Endothelial cell of umbilical vein (primary cell): ENCODE data around the gene HSDL2. TPM values are rescaled to one million over a fixed set of nuclear protein-coding genes. Genes with fewer than 3 reads are reported as not detected.

ENCODE experiments used
- BruUV-seq: library from RNA; stranded (reverse); fragments of 400-500 nt; replicated peaks from 2 replicates; lab custom pipeline; 2021; lab: Mats Ljungman, UMichigan
- CTCF ChIA-PET: fragments of 300-600, 350-600 bp; sonication (Branson Sonifier 250); formaldehyde crosslinking; loops from one replicate; lab custom pipeline; 2021; ENCODE audit warnings: antibody characterized with exemption, inconsistent platforms; lab: Charles Lee
- POLR2A ChIA-PET: fragments of 300-600, 350-600 bp; sonication (Branson Sonifier 250); formaldehyde crosslinking; loops from one replicate; lab custom pipeline; 2021; ENCODE audit warnings: antibody characterized with exemption, inconsistent platforms; lab: Charles Lee
- DNase-seq: peaks from one replicate; pipeline ENCODE4 v3.0.0-alpha.2; 2011; ENCODE audit warnings: low read depth, low spot score
- FAIRE-seq: peaks from 2 replicates; lab custom pipeline; 2011; peaks lifted over from hg19 to GRCh38; lab: Jason Lieb, UNC
- H2AFZ ChIP-seq: 2 replicates; pipeline ENCODE4 v1.6.0; 2012; ENCODE audit warnings: low read depth, low read length, control low read depth, inconsistent platforms
- H3K27ac ChIP-seq: 2 replicates; pipeline ENCODE4 v1.5.1; 2011; ENCODE audit warnings: low read depth, mild to moderate bottlenecking, control low read depth, low read length, moderate library complexity; ENCODE audit not compliant: insufficient read depth
- H3K27me3 ChIP-seq, 2 experiments: 2 replicates each; pipeline versions ENCODE4 v1.6.0 to v1.6.1; 2011; ENCODE audit warnings: low read length in 2 of 2, mixed read lengths in 1 of 2; ENCODE audit not compliant: control insufficient read depth in 2 of 2, insufficient read depth in 2 of 2
- H3K36me3 ChIP-seq, 2 experiments: 2 replicates in 1 of 2; 3 replicates in 1 of 2; pipeline ENCODE4 v1.5.1; 2011; ENCODE audit warnings: low read length in 2 of 2, mild to moderate bottlenecking in 1 of 2, moderate library complexity in 1 of 2; ENCODE audit not compliant: control insufficient read depth in 2 of 2, insufficient read depth in 2 of 2; ENCODE audit errors: extremely low read depth in 1 of 2
- H3K4me1 ChIP-seq: 3 replicates; pipeline ENCODE4 v1.5.1; 2011; ENCODE audit warnings: mild to moderate bottlenecking, low read length; ENCODE audit not compliant: control insufficient read depth, insufficient read depth; ENCODE audit errors: extremely low read depth
- H3K4me2 ChIP-seq: 2 replicates; pipeline ENCODE4 v1.6.1; 2011; ENCODE audit warnings: low read length, control low read depth, mixed read lengths; ENCODE audit not compliant: insufficient read depth
- H3K4me3 ChIP-seq, 3 experiments: fragments of 200-600 bp in 1 of 3; sonication (generic), shearing (Covaris generic) in 1 of 3; replicated peaks in 1 of 3; 2 replicates each; pipeline ENCODE4 v1.5.1; 2011 to 2016; ENCODE audit warnings: control low read depth in 3 of 3, low read length in 3 of 3, mild to moderate bottlenecking in 2 of 3, inconsistent platforms in 1 of 3, low read depth in 1 of 3, moderate library complexity in 1 of 3; ENCODE audit not compliant: insufficient read depth in 1 of 3
- H3K79me2 ChIP-seq: 2 replicates; pipeline ENCODE4 v1.6.0; 2012; ENCODE audit warnings: low read length, inconsistent platforms; ENCODE audit not compliant: control insufficient read depth, insufficient read depth
- H3K9ac ChIP-seq: replicated peaks from 2 replicates; pipeline ENCODE3; 2011; ENCODE audit warnings: low read length, control low read depth; ENCODE audit not compliant: insufficient read depth; ENCODE audit errors: extremely low read depth
- H3K9me1 ChIP-seq: replicated peaks from 3 replicates; pipeline ENCODE4 v1.6.0; 2011; ENCODE audit warnings: mild to moderate bottlenecking, low read length; ENCODE audit not compliant: control insufficient read depth, insufficient read depth; ENCODE audit errors: extremely low read depth
- H3K9me3 ChIP-seq: replicated peaks from 2 replicates; pipeline ENCODE4 v1.5.1; 2012; ENCODE audit warnings: low read length, inconsistent platforms; ENCODE audit not compliant: control insufficient read depth, insufficient read depth
- H4K20me1 ChIP-seq: replicated peaks from 2 replicates; pipeline ENCODE3; 2011; ENCODE audit warnings: mild to moderate bottlenecking, low read length; ENCODE audit not compliant: control insufficient read depth, insufficient read depth; ENCODE audit errors: extremely low read depth
- CTCF ChIP-seq, 2 donors: IDR thresholded peaks; 1 replicate in 1 of 2; 2 replicates in 1 of 2; pipeline ENCODE4 v1.5.1; 2011; ENCODE audit warnings: low read length in 2 of 2, mild to moderate bottlenecking in 2 of 2, moderate library complexity in 2 of 2, control low read depth in 1 of 2, inconsistent platforms in 1 of 2, low read depth in 1 of 2; ENCODE audit not compliant: insufficient read depth in 1 of 2; ENCODE audit errors: extremely low read depth in 1 of 2
- FOS ChIP-seq: IDR thresholded peaks from 2 replicates; pipeline ENCODE4 v1.6.1; 2011; ENCODE audit warnings: mild to moderate bottlenecking, low read length, moderate library complexity, borderline replicate concordance; ENCODE audit not compliant: insufficient read depth
- GATA2 ChIP-seq: IDR thresholded peaks from 2 replicates; pipeline ENCODE4 v1.7.0; 2011; ENCODE audit warnings: low read depth, mild to moderate bottlenecking, moderate library complexity, mixed read lengths, low read length; ENCODE audit not compliant: insufficient read length, insufficient read depth
- JUN ChIP-seq: IDR thresholded peaks from 2 replicates; pipeline ENCODE4 v1.6.1; 2011; ENCODE audit warnings: borderline replicate concordance, low read depth; ENCODE audit not compliant: insufficient read length, insufficient read depth
- MAX ChIP-seq: IDR thresholded peaks from 2 replicates; pipeline ENCODE4 v1.6.1; 2011; ENCODE audit not compliant: insufficient read depth, insufficient read length
- POLR2AphosphoS5 ChIP-seq: IDR thresholded peaks from 2 replicates; pipeline ENCODE4 v1.6.1; 2012; ENCODE audit warnings: low read depth, mild to moderate bottlenecking, control low read depth, low read length, moderate library complexity; ENCODE audit not compliant: insufficient read depth
- dilution Hi-C: fragments of 300-500 bp; cut with MboI; formaldehyde crosslinking; loops from one replicate; pipeline ENCODE4 v1.15.0; 2019; ENCODE audit warnings: low sequenced_read_pairs; ENCODE audit not compliant: extremely low pct_ligation_motif_present
- intact Hi-C: fragments of 100-400 bp; cut with micrococcal nuclease; formaldehyde crosslinking; loops from one replicate; pipeline ENCODE4 v1.10.0; 2022
- polyA plus RNA-seq, 4 experiments: library from polyadenylated mRNA; depleted of rRNA in 3 of 4; stranded (reverse) in 3 of 4; unstranded in 1 of 4; fragments of >200 nt; gene quantifications; 2 replicates each; pipeline versions ENCODE4 v1.2.1 to v1.2.3, GENCODE V29; 2011 to 2012; ENCODE audit warnings: missing spikeins in 1 of 4
- total RNA-seq: library from RNA; stranded (reverse); gene quantifications from 2 replicates; pipeline ENCODE4 v1.2.3, GENCODE V29; 2021

HSDL2 gene
- total and polyA plus RNA-seq, 2 donors (not counting 3 experiments of a cell fraction or from before 2014, with no cell fraction given), result 5.6 to 22.1 TPM

GRCh38 chr9:112494153-112494552 is 114.2 kb downstream of the HSDL2 start:
- H3K27me3 ChIP-seq, result no peaks in the 10 kb centered on the region
- no peak overlapping the region for H3K4me2 ChIP-seq
- dilution Hi-C loops (no loop called here), intact Hi-C loops (no loop called here)
- no peaks in the 10 kb centered on the region for H3K36me3 ChIP-seq
- H3K9me3 ChIP-seq, result no peaks in the 10 kb centered on the region
- no peak for TF ChIP-seq CTCF (IDR thresholded peaks at IDR 0.05; ENCODE audit: extremely low read depth in 1 of 2, insufficient read depth in 1 of 2, low read depth in 1 of 2, low read length in 2 of 2)
- TF ChIP-seq GATA2, result no peak
- no peak for TF ChIP-seq JUN
- TF ChIP-seq FOS, result no peak
- TF ChIP-seq POLR2AphosphoS5, result no peak
- ChIA-PET CTCF (no interaction called here), POLR2A (no interaction called here)
- H3K79me2 ChIP-seq, result no peaks in the 10 kb centered on the region
- DNase-seq (no peak), FAIRE-seq (no peak)
- no peak overlapping the region for H3K9ac ChIP-seq
- H2AFZ ChIP-seq, result no peak overlapping the region
- H4K20me1 ChIP-seq, result no peaks in the 10 kb centered on the region
- no peaks in the 10 kb centered on the region for H3K9me1 ChIP-seq
- no peak overlapping the region for H3K27ac ChIP-seq
- no peaks in the 10 kb centered on the region for H3K4me1 ChIP-seq
- BruUV-seq, result no TSS peak
- no peak overlapping the region for H3K4me3 ChIP-seq

- ChIA-PET CTCF (no interaction called here), POLR2A (no interaction called here)
- no peaks in the 10 kb centered on the region for H3K9me3 ChIP-seq
- H3K36me3 ChIP-seq, result no peaks in the 10 kb centered on the region
- BruUV-seq, result no TSS peak
- no peak overlapping the region for H2AFZ ChIP-seq
- H3K4me2 ChIP-seq, result no peak overlapping the region
- no peak overlapping the region for H3K4me3 ChIP-seq
- H3K79me2 ChIP-seq, result no peaks in the 10 kb centered on the region
- intact Hi-C loops (no loop called here), dilution Hi-C loops (no loop called here)
- H3K27me3 ChIP-seq, result no peaks in the 10 kb centered on the region
- H3K27ac ChIP-seq, result no peak overlapping the region
- no peaks in the 10 kb centered on the region for H3K4me1 ChIP-seq
- no peaks in the 10 kb centered on the region for H4K20me1 ChIP-seq
- FAIRE-seq, result no peak
- no peak overlapping the region for H3K9ac ChIP-seq
- H3K9me1 ChIP-seq, result no peaks in the 10 kb centered on the region
- DNase-seq, result no peak
- TF ChIP-seq FOS (no peak), MAX (no peak)
Observed at GRCh38 chr9:112495614-112496013, 115.7 kb downstream of the HSDL2 start.
